Measurements from ENCODE around the gene SWT1. TPM values are rescaled to one million over a fixed set of nuclear protein-coding genes. Genes with fewer than 3 reads are reported as not detected.

SWT1 gene
- total RNA-seq, 1 donor from 2014 or later: 6.9 TPM

- Histone ChIP-seq H3K4me3 (no peak overlapping the region), H3K27ac (no peak overlapping the region), H3K9me3 (peaks cover 7% of the 10 kb centered on the region), H3K4me1 (no peaks in the 10 kb centered on the region), H3K36me3 (no peaks in the 10 kb centered on the region), H3K27me3 (no peaks in the 10 kb centered on the region)
- no peak for DNase-seq (ENCODE audit: extremely low spot score in 2 of 2)
- intact Hi-C loops (cut with DNase I): no loop called here
- TF ChIP-seq POLR2AphosphoS5 (IDR thresholded peaks at IDR 0.05; ENCODE audit: insufficient read depth in 1 of 2, low read depth in 1 of 2) (no peak), POLR2A (IDR thresholded peaks at IDR 0.05) (no peak)
- TF ChIP-seq, protein P1, sequence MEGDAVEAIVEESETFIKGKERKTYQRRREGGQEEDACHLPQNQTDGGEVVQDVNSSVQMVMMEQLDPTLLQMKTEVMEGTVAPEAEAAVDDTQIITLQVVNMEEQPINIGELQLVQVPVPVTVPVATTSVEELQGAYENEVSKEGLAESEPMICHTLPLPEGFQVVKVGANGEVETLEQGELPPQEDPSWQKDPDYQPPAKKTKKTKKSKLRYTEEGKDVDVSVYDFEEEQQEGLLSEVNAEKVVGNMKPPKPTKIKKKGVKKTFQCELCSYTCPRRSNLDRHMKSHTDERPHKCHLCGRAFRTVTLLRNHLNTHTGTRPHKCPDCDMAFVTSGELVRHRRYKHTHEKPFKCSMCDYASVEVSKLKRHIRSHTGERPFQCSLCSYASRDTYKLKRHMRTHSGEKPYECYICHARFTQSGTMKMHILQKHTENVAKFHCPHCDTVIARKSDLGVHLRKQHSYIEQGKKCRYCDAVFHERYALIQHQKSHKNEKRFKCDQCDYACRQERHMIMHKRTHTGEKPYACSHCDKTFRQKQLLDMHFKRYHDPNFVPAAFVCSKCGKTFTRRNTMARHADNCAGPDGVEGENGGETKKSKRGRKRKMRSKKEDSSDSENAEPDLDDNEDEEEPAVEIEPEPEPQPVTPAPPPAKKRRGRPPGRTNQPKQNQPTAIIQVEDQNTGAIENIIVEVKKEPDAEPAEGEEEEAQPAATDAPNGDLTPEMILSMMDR (IDR thresholded peaks at IDR 0.05): no peak
Measured at GRCh38 chr1:185112356-185112755, 44.6 kb upstream of the SWT1 start.

DNA sequence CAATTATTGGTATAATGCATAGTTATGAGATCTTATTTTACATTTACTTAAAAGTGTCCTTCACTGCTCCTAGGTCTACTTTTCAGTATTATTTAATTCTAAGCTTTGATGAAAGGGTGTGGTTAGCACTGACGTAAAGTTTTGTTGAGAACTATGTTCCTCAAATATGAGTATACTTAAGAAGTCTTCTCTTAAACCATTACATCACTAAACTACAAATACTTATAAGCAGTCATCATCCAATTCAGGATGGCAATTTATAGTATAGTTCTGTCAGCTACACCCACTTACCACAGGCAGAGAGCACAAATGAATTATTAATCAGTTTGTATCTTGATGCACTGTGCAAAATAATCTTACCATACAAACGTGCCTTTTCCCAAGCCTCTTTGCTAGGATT lies 27.3 kb upstream of the SWT1 start:
- peaks cover 4 to 60% of the 10 kb centered on the region in 2 donors for H3K36me3 ChIP-seq
- no peak overlapping the region for H3K27ac ChIP-seq
- H3K27me3 ChIP-seq: no peaks in the 10 kb centered on the region
- TF ChIP-seq POLR2AphosphoS5 (IDR thresholded peaks at IDR 0.05; ENCODE audit: insufficient read depth in 1 of 2, low read depth in 1 of 2): no peak
- TF ChIP-seq POLR2A (IDR thresholded peaks at IDR 0.05): no peak
- TF ChIP-seq, protein P1 (IDR thresholded peaks at IDR 0.05): no peak
- no peak overlapping the region for H3K4me3 ChIP-seq
- intact Hi-C loops (cut with DNase I): no loop called here
- DNase-seq (ENCODE audit: extremely low spot score in 2 of 2): no peak
- H3K9me3 ChIP-seq: no peaks in the 10 kb centered on the region
- no peaks in the 10 kb centered on the region for H3K4me1 ChIP-seq

DNA sequence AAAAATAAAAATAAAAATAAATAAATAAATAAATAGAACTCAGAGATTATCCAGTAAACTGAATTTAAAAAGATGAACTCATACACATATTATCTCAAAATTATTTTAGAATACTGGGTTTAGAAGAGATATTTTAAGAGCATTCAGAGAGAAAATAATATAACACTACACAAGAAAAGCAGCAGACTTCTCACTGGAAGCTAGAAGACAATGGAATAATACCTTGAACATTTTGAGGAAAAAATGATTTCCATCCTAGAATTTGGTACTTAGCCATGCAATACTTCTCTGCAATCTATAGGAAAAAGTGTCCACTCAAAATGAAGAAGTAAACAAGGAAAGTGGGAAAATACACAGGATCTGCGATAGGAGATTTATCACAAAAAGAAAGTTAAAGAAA lies 24.4 kb upstream of the SWT1 start:
- TF ChIP-seq, protein P1 (IDR thresholded peaks at IDR 0.05): no peak
- Histone ChIP-seq H3K4me3 (no peak overlapping the region), H3K4me1 (no peaks in the 10 kb centered on the region), H3K27me3 (no peaks in the 10 kb centered on the region), H3K36me3 (peaks cover 4 to 48% of the 10 kb centered on the region in 2 donors), H3K27ac (no peak overlapping the region), H3K9me3 (no peaks in the 10 kb centered on the region)
- intact Hi-C loops (cut with DNase I): no loop called here
- DNase-seq (ENCODE audit: extremely low spot score in 2 of 2): no peak

GRCh38 chr1:185137896-185138545 lies 18.9 kb upstream of the SWT1 start:
- TF ChIP-seq POLR2AphosphoS5 (IDR thresholded peaks at IDR 0.05; ENCODE audit: insufficient read depth in 1 of 2, low read depth in 1 of 2): no peak
- TF ChIP-seq, protein P1 (IDR thresholded peaks at IDR 0.05): no peak
- TF ChIP-seq POLR2A (IDR thresholded peaks at IDR 0.05): no peak
- Histone ChIP-seq H3K36me3 (peaks cover 0 to 39% of the 10 kb centered on the region in 2 donors), H3K27me3 (no peaks in the 10 kb centered on the region), H3K4me1 (no peaks in the 10 kb centered on the region), H3K9me3 (no peaks in the 10 kb centered on the region), H3K4me3 (no peak overlapping the region), H3K27ac (no peak overlapping the region)
- intact Hi-C loops (cut with DNase I): no loop called here
- DNase-seq (ENCODE audit: extremely low spot score in 2 of 2): no peak

GRCh38 chr1:185139246-185139645 lies 17.7 kb upstream of the SWT1 start:
- TF ChIP-seq, protein P1 (IDR thresholded peaks at IDR 0.05): no peak
- TF ChIP-seq POLR2AphosphoS5 (IDR thresholded peaks at IDR 0.05; ENCODE audit: insufficient read depth in 1 of 2, low read depth in 1 of 2): no peak
- no peak for DNase-seq (ENCODE audit: extremely low spot score in 2 of 2)
- Histone ChIP-seq H3K9me3 (no peaks in the 10 kb centered on the region), H3K4me1 (no peaks in the 10 kb centered on the region), H3K36me3 (peaks cover 3 to 37% of the 10 kb centered on the region in 2 donors), H3K27me3 (no peaks in the 10 kb centered on the region), H3K4me3 (no peak overlapping the region), H3K27ac (no peak overlapping the region)
- intact Hi-C loops (cut with DNase I): no loop called here

Data from vagina (tissue), 2 donors.